Measurements from ENCODE around the gene LPA.
"Not testable (repeated sequence)": the region's sequence is repeated elsewhere in the genome, so short reads cannot be mapped to it uniquely, and the experiment has no call there.

LPA gene, protein sequence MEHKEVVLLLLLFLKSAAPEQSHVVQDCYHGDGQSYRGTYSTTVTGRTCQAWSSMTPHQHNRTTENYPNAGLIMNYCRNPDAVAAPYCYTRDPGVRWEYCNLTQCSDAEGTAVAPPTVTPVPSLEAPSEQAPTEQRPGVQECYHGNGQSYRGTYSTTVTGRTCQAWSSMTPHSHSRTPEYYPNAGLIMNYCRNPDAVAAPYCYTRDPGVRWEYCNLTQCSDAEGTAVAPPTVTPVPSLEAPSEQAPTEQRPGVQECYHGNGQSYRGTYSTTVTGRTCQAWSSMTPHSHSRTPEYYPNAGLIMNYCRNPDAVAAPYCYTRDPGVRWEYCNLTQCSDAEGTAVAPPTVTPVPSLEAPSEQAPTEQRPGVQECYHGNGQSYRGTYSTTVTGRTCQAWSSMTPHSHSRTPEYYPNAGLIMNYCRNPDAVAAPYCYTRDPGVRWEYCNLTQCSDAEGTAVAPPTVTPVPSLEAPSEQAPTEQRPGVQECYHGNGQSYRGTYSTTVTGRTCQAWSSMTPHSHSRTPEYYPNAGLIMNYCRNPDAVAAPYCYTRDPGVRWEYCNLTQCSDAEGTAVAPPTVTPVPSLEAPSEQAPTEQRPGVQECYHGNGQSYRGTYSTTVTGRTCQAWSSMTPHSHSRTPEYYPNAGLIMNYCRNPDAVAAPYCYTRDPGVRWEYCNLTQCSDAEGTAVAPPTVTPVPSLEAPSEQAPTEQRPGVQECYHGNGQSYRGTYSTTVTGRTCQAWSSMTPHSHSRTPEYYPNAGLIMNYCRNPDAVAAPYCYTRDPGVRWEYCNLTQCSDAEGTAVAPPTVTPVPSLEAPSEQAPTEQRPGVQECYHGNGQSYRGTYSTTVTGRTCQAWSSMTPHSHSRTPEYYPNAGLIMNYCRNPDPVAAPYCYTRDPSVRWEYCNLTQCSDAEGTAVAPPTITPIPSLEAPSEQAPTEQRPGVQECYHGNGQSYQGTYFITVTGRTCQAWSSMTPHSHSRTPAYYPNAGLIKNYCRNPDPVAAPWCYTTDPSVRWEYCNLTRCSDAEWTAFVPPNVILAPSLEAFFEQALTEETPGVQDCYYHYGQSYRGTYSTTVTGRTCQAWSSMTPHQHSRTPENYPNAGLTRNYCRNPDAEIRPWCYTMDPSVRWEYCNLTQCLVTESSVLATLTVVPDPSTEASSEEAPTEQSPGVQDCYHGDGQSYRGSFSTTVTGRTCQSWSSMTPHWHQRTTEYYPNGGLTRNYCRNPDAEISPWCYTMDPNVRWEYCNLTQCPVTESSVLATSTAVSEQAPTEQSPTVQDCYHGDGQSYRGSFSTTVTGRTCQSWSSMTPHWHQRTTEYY (N-terminal part only)

DNA sequence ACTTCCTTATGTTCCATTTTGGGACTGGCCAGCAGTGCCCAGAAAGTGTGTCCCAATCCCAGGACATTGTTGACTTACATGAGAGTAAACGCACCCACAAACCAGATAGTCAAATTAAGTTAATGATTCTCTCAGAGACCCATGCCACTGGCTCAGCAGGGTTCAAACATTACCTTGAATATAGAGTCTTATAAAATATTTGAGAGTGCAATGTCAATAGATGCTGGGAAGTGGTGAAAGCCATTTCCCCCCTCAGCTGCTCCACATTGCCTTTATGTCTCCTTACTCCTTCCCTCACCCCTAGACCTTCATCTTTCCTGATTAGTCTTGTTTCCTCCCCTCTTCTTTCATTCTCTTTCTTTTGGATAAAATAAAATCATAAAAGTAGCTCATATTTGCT is at the start of gene LPA:
TSS of gene LPA (minus strand) at position 78 of the 400 bp plus-strand sequence. CDS start at position 17, 61 bp downstream.
- not testable (repeated sequence) for H3K9ac ChIP-seq (ENCODE audit: low read depth in 1 of 2, low read length in 2 of 2); H3K9me3 ChIP-seq (ENCODE audit: control insufficient read depth in 1 of 2, low read length in 2 of 2); H3K4me1 ChIP-seq (ENCODE audit: control insufficient read depth in 1 of 2, insufficient read depth in 2 of 2, low read length in 2 of 2); H3K36me3 ChIP-seq (ENCODE audit: control insufficient read depth in 1 of 2, insufficient read depth in 2 of 2, low read length in 2 of 2); H3K4me3 ChIP-seq (ENCODE audit: low read depth in 1 of 2, low read length in 2 of 2); H3K27ac ChIP-seq (ENCODE audit: low read depth, low read length); H3K27me3 ChIP-seq (ENCODE audit: control insufficient read depth in 1 of 2, insufficient read depth in 2 of 2, low read length in 2 of 2)

DNA sequence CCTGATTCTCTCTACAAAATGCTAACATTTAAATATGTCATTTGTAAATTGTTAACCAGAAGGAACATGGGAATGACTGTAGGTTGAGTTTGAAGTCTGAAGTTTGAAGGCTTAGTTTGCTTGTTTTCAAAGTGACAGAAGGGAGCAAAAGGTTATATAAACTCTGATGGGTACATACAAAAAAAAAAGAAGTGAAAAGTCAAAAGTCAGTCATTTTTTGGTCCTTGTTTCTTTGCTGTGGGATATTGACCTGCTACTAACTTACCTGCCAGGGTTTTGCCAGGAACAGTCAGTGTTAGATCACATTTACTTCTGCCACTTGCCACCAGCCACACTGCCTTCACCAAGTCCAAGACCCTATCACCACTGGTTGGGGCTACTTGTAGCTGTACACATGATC is 44.9 kb upstream of the LPA start:
- H3K36me3 ChIP-seq (ENCODE audit: control insufficient read depth in 1 of 2, insufficient read depth in 2 of 2, low read length in 2 of 2); H3K4me1 ChIP-seq (ENCODE audit: control insufficient read depth in 1 of 2, insufficient read depth in 2 of 2, low read length in 2 of 2); H3K27me3 ChIP-seq (ENCODE audit: control insufficient read depth in 1 of 2, insufficient read depth in 2 of 2, low read length in 2 of 2); H3K27ac ChIP-seq (ENCODE audit: low read depth, low read length); H3K4me3 ChIP-seq (ENCODE audit: low read depth in 1 of 2, low read length in 2 of 2); H3K9ac ChIP-seq (ENCODE audit: low read depth in 1 of 2, low read length in 2 of 2); H3K9me3 ChIP-seq (ENCODE audit: control insufficient read depth in 1 of 2, low read length in 2 of 2): not testable (repeated sequence)

DNA sequence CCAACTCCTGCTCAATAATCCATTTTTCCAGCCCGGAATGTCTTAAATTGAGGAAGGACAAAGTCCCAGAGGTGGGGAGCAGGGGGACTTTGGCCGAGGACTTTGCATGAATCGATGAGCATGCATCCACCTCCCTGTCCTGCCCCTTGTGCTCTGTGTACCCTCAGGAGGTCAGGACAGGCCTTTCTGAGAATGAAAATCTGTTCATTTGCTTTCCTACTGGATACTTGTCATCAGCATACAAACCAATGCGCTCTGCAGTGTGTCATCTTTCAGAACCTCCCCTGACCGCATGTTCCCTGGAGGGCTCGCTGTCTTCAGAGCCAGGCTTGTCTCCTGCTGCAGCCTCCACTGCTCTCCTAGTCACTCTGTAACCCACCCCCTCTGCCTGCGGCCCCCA is 40.6 kb upstream of the LPA start:
- H3K9me3 ChIP-seq (ENCODE audit: control insufficient read depth in 1 of 2, low read length in 2 of 2); H3K9ac ChIP-seq (ENCODE audit: low read depth in 1 of 2, low read length in 2 of 2); H3K27me3 ChIP-seq (ENCODE audit: control insufficient read depth in 1 of 2, insufficient read depth in 2 of 2, low read length in 2 of 2); H3K27ac ChIP-seq (ENCODE audit: low read depth, low read length); H3K36me3 ChIP-seq (ENCODE audit: control insufficient read depth in 1 of 2, insufficient read depth in 2 of 2, low read length in 2 of 2); H3K4me3 ChIP-seq (ENCODE audit: low read depth in 1 of 2, low read length in 2 of 2); H3K4me1 ChIP-seq (ENCODE audit: control insufficient read depth in 1 of 2, insufficient read depth in 2 of 2, low read length in 2 of 2): not testable (repeated sequence)

- H3K4me1 ChIP-seq (ENCODE audit: control insufficient read depth in 1 of 2, insufficient read depth in 2 of 2, low read length in 2 of 2); H3K27ac ChIP-seq (ENCODE audit: low read depth, low read length); H3K27me3 ChIP-seq (ENCODE audit: control insufficient read depth in 1 of 2, insufficient read depth in 2 of 2, low read length in 2 of 2); H3K9ac ChIP-seq (ENCODE audit: low read depth in 1 of 2, low read length in 2 of 2); H3K4me3 ChIP-seq (ENCODE audit: low read depth in 1 of 2, low read length in 2 of 2); H3K9me3 ChIP-seq (ENCODE audit: control insufficient read depth in 1 of 2, low read length in 2 of 2); H3K36me3 ChIP-seq (ENCODE audit: control insufficient read depth in 1 of 2, insufficient read depth in 2 of 2, low read length in 2 of 2): not testable (repeated sequence)
Measured at GRCh38 chr6:160701918-160702680, 38.0 kb upstream of the LPA start, which contains the start of gene PLG. TSS of gene PLG (plus strand) at chr6:160702244. CDS start at chr6:160702305, 61 bp downstream.

- Histone ChIP-seq H3K4me1 (ENCODE audit: control insufficient read depth in 1 of 2, insufficient read depth in 2 of 2, low read length in 2 of 2) (no peaks in the 10 kb centered on the region), H3K27ac (ENCODE audit: low read depth, low read length) (no peak overlapping the region), H3K9me3 (ENCODE audit: control insufficient read depth in 1 of 2, low read length in 2 of 2) (no peaks in the 10 kb centered on the region), H3K4me3 (ENCODE audit: low read depth in 1 of 2, low read length in 2 of 2) (no peak overlapping the region), H3K9ac (ENCODE audit: low read depth in 1 of 2, low read length in 2 of 2) (no peak overlapping the region), H3K36me3 (ENCODE audit: control insufficient read depth in 1 of 2, insufficient read depth in 2 of 2, low read length in 2 of 2) (no peaks in the 10 kb centered on the region), H3K27me3 (ENCODE audit: control insufficient read depth in 1 of 2, insufficient read depth in 2 of 2, low read length in 2 of 2) (no peaks in the 10 kb centered on the region)
Measured at GRCh38 chr6:160697826-160698225, 33.8 kb upstream of the LPA start.

GRCh38 chr6:160696884-160697283 is 32.8 kb upstream of the LPA start:
- H3K9ac ChIP-seq (ENCODE audit: low read depth in 1 of 2, low read length in 2 of 2); H3K4me3 ChIP-seq (ENCODE audit: low read depth in 1 of 2, low read length in 2 of 2); H3K36me3 ChIP-seq (ENCODE audit: control insufficient read depth in 1 of 2, insufficient read depth in 2 of 2, low read length in 2 of 2); H3K27me3 ChIP-seq (ENCODE audit: control insufficient read depth in 1 of 2, insufficient read depth in 2 of 2, low read length in 2 of 2); H3K27ac ChIP-seq (ENCODE audit: low read depth, low read length); H3K9me3 ChIP-seq (ENCODE audit: control insufficient read depth in 1 of 2, low read length in 2 of 2); H3K4me1 ChIP-seq (ENCODE audit: control insufficient read depth in 1 of 2, insufficient read depth in 2 of 2, low read length in 2 of 2): not testable (repeated sequence)

DNA sequence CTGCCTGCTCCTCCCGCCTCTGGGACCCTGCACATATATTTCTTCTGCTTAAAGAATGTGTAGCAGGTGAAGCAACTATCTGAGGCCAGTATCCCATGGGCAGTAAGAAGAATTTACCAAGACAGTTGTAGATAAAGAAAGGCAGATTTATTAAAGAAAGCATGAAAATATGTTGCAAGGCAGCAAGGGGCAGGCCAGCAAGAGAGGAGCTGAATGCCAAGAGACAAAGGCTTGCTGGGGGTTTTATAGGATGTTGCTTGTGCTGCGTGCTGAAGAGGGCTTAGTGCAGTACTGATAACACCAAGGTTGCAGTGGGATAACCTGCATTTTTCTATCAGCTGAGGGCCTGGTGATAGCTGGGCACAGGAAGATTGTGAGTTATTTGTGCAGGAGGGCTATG is 31.5 kb upstream of the LPA start:
- not testable (repeated sequence) for H3K27me3 ChIP-seq (ENCODE audit: control insufficient read depth in 1 of 2, insufficient read depth in 2 of 2, low read length in 2 of 2); H3K9me3 ChIP-seq (ENCODE audit: control insufficient read depth in 1 of 2, low read length in 2 of 2); H3K4me3 ChIP-seq (ENCODE audit: low read depth in 1 of 2, low read length in 2 of 2); H3K4me1 ChIP-seq (ENCODE audit: control insufficient read depth in 1 of 2, insufficient read depth in 2 of 2, low read length in 2 of 2); H3K36me3 ChIP-seq (ENCODE audit: control insufficient read depth in 1 of 2, insufficient read depth in 2 of 2, low read length in 2 of 2); H3K27ac ChIP-seq (ENCODE audit: low read depth, low read length); H3K9ac ChIP-seq (ENCODE audit: low read depth in 1 of 2, low read length in 2 of 2)

GRCh38 chr6:160695025-160695424 is 30.9 kb upstream of the LPA start:
- H3K9me3 ChIP-seq (ENCODE audit: control insufficient read depth in 1 of 2, low read length in 2 of 2); H3K4me1 ChIP-seq (ENCODE audit: control insufficient read depth in 1 of 2, insufficient read depth in 2 of 2, low read length in 2 of 2); H3K27me3 ChIP-seq (ENCODE audit: control insufficient read depth in 1 of 2, insufficient read depth in 2 of 2, low read length in 2 of 2); H3K27ac ChIP-seq (ENCODE audit: low read depth, low read length); H3K4me3 ChIP-seq (ENCODE audit: low read depth in 1 of 2, low read length in 2 of 2); H3K9ac ChIP-seq (ENCODE audit: low read depth in 1 of 2, low read length in 2 of 2); H3K36me3 ChIP-seq (ENCODE audit: control insufficient read depth in 1 of 2, insufficient read depth in 2 of 2, low read length in 2 of 2): not testable (repeated sequence)

DNA sequence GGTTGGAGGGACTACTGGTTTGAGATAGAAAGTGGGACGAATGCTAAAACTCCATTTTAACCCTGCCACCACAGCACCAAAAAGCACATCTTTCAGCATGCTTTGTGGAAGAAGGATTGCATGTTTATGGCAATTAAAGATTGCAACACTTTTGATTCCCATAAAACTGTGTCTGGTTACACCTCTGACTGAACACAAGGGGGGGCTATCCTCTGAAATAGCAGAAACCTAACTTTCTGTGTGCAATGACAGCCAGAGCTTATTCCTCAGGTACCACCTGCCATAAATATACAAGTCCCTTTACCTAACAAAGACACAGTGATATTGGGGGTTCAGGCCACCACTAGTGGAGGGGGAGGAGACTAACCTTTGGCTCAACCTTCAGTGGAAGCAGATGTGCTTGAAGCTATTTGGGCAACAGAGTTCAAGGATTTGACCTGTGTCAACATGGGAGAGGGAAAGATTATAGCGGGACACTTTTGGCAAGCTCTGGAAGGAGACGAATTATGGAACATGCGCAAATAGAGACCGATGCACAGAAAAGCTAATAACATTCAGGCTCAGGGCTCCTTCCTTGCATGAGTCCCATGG is 28.4 kb upstream of the LPA start:
- Histone ChIP-seq H3K4me1 (ENCODE audit: control insufficient read depth in 1 of 2, insufficient read depth in 2 of 2, low read length in 2 of 2) (no peaks in the 10 kb centered on the region), H3K36me3 (ENCODE audit: control insufficient read depth in 1 of 2, insufficient read depth in 2 of 2, low read length in 2 of 2) (no peaks in the 10 kb centered on the region), H3K9me3 (ENCODE audit: control insufficient read depth in 1 of 2, low read length in 2 of 2) (no peaks in the 10 kb centered on the region), H3K4me3 (ENCODE audit: low read depth in 1 of 2, low read length in 2 of 2) (no peak overlapping the region), H3K27ac (ENCODE audit: low read depth, low read length) (no peak overlapping the region), H3K27me3 (ENCODE audit: control insufficient read depth in 1 of 2, insufficient read depth in 2 of 2, low read length in 2 of 2) (no peaks in the 10 kb centered on the region), H3K9ac (ENCODE audit: low read depth in 1 of 2, low read length in 2 of 2) (no peak overlapping the region)

All from duodenal mucosa (tissue), 2 donors.